ENCODE results near the gene SYVN1. TPM values are rescaled to one million over a fixed set of nuclear protein-coding genes. Genes with fewer than 3 reads are reported as not detected.
A peak's percentile ranks its signal among the peaks of the same experiment; 100 is the strongest.
"Not testable (repeated sequence)": the region's sequence is repeated elsewhere in the genome, so short reads cannot be mapped to it uniquely, and the experiment has no call there.

Gene SYVN1
- total RNA-seq, 4 donors from 2014 or later, result 19.0 to 38.7 (median 26.0) TPM

- Histone ChIP-seq H3K4me3 (no peak overlapping the region), H3K9me3 (no peaks in the 10 kb centered on the region), H3K36me3 (no peaks in the 10 kb centered on the region), H3K27me3 (peaks cover 12% of the 10 kb centered on the region), H3K27ac (peak overlapping the region in 3 of 4 donors; percentile 31 to 63 (median 49)), H3K4me1 (peaks cover 0 to 7% (median 0%) of the 10 kb centered on the region in 3 donors)
- ATAC-seq, result peak; percentile 84
- TF ChIP-seq POLR2A (IDR thresholded peaks at IDR 0.05), result no peak
- TF ChIP-seq EP300 (IDR thresholded peaks at IDR 0.05), result no peak
- TF ChIP-seq CTCF (IDR thresholded peaks at IDR 0.05), result no peak
- no peak for TF ChIP-seq POLR2AphosphoS5 (IDR thresholded peaks at IDR 0.05)
- WGBS, 2 donors (ENCODE audit: low coverage in 1 of 2), result 35 to 41% methylated on average over 6 to 9 of the region's 12 CpGs
Observed at GRCh38 chr11:65150509-65151299, 16.4 kb upstream of the SYVN1 start.

GRCh38 chr11:65150131-65150508 is 15.8 kb upstream of the SYVN1 start:
- not testable (repeated sequence) for H3K4me1 ChIP-seq, H3K36me3 ChIP-seq, ATAC-seq, H3K4me3 ChIP-seq, H3K9me3 ChIP-seq
- Histone ChIP-seq H3K27ac (peak overlapping the region in 2 of 4 donors; percentile 49 to 63), H3K27me3 (peaks cover 12% of the 10 kb centered on the region)
- 65% methylated on average over 10 of the region's 10 CpGs; no CpG with 5 or more reads in 1 of the 2 donors for WGBS, 2 donors (ENCODE audit: low coverage in 1 of 2)

- H3K4me3 ChIP-seq, result no peak overlapping the region
- H3K9me3 ChIP-seq, result no peaks in the 10 kb centered on the region
- no peak overlapping the region for H3K27ac ChIP-seq
- peaks cover 0 to 7% (median 0%) of the 10 kb centered on the region in 3 donors for H3K4me1 ChIP-seq
- peaks cover 12% of the 10 kb centered on the region for H3K27me3 ChIP-seq
- WGBS, 2 donors (ENCODE audit: low coverage in 1 of 2), result 69% methylated on average over 4 of the region's 5 CpGs; no CpG with 5 or more reads in 1 of the 2 donors
- H3K36me3 ChIP-seq, result no peaks in the 10 kb centered on the region
- TF ChIP-seq POLR2A (IDR thresholded peaks at IDR 0.05), result no peak
- no peak for ATAC-seq
Observed at GRCh38 chr11:65148657-65149056, 14.3 kb upstream of the SYVN1 start.

GRCh38 chr11:65147352-65148075 is 13.2 kb upstream of the SYVN1 start:
- H3K27ac ChIP-seq, result no peak overlapping the region
- no peaks in the 10 kb centered on the region for H3K9me3 ChIP-seq
- TF ChIP-seq POLR2A (IDR thresholded peaks at IDR 0.05) (no peak), POLR2AphosphoS5 (IDR thresholded peaks at IDR 0.05) (no peak), CTCF (IDR thresholded peaks at IDR 0.05) (no peak), EP300 (IDR thresholded peaks at IDR 0.05) (no peak)
- no peak overlapping the region for H3K4me3 ChIP-seq
- 60 to 64% methylated on average over 2 of the region's 2 CpGs for WGBS, 2 donors (ENCODE audit: low coverage in 1 of 2)
- no peak for ATAC-seq
- peaks cover 12% of the 10 kb centered on the region for H3K27me3 ChIP-seq
- peaks cover 0 to 7% (median 0%) of the 10 kb centered on the region in 3 donors for H3K4me1 ChIP-seq
- H3K36me3 ChIP-seq, result no peaks in the 10 kb centered on the region

- no peaks in the 10 kb centered on the region for H3K36me3 ChIP-seq
- no peaks in the 10 kb centered on the region for H3K9me3 ChIP-seq
- no peaks in the 10 kb centered on the region for H3K4me1 ChIP-seq
- WGBS, 2 donors (ENCODE audit: low coverage in 1 of 2), result 78 to 80% methylated on average over 6 to 7 of the region's 7 CpGs
- peaks cover 10% of the 10 kb centered on the region for H3K27me3 ChIP-seq
- no peak for ATAC-seq
- no peak for TF ChIP-seq EP300 (IDR thresholded peaks at IDR 0.05)
- TF ChIP-seq CTCF (IDR thresholded peaks at IDR 0.05), result no peak
- TF ChIP-seq POLR2AphosphoS5 (IDR thresholded peaks at IDR 0.05), result no peak
- TF ChIP-seq POLR2A (IDR thresholded peaks at IDR 0.05), result no peak
- H3K27ac ChIP-seq, result no peak overlapping the region
- H3K4me3 ChIP-seq, result no peak overlapping the region
Observed at GRCh38 chr11:65141896-65142494, 7.7 kb upstream of the SYVN1 start.
